Panc1 (cell line): ENCODE results near the gene CEP97. TPM values are rescaled to one million over a fixed set of nuclear protein-coding genes. Genes with fewer than 3 reads are reported as not detected.

Experiments
- ATAC-seq: fragments of 200-7000 bp; cut with Tn5 transposase; 2 replicates; pipeline ENCODE4 v1.9.1; 2020; ENCODE audit warnings: mild to moderate bottlenecking, moderate library complexity
- BruUV-seq: library from RNA; stranded (reverse); fragments of 400-500 nt; replicated peaks from 2 replicates; lab custom pipeline; 2021; lab: Mats Ljungman, UMichigan
- CTCF ChIA-PET: fragments of 300-600 bp; sonication (Branson Sonifier 250); formaldehyde crosslinking; loops from one replicate; lab custom pipeline; 2022; ENCODE audit warnings: antibody characterized with exemption; lab: Charles Lee
- POLR2A ChIA-PET: fragments of 300-600 bp; sonication (Branson Sonifier 250); formaldehyde crosslinking; loops from one replicate; lab custom pipeline; 2022; ENCODE audit warnings: antibody characterized with exemption; lab: Charles Lee
- DNase-seq: peaks from one replicate; pipeline ENCODE4 v3.0.0-alpha.2; 2010; ENCODE audit warnings: low read depth, low spot score
- H3K27ac ChIP-seq: 2 replicates; pipeline ENCODE4 v1.5.1; 2011; ENCODE audit warnings: mild to moderate bottlenecking, low read length, inconsistent platforms
- H3K27me3 ChIP-seq: fragments of 200-500 bp; sonication (Bioruptor generic); 2 replicates; pipeline ENCODE4 v1.6.0; 2014; ENCODE audit warnings: low read length, inconsistent platforms; ENCODE audit not compliant: control insufficient read depth, insufficient read depth
- H3K36me3 ChIP-seq: fragments of 200-500 bp; sonication (Bioruptor generic); 2 replicates; pipeline ENCODE4 v1.5.1; 2014; ENCODE audit warnings: inconsistent platforms, mild to moderate bottlenecking, low read length, moderate library complexity; ENCODE audit not compliant: control insufficient read depth, insufficient read depth
- H3K4me1 ChIP-seq: 2 replicates; pipeline ENCODE4 v1.5.1; 2011; ENCODE audit warnings: inconsistent platforms, mild to moderate bottlenecking, low read length, moderate library complexity; ENCODE audit not compliant: control insufficient read depth, insufficient read depth
- H3K4me3 ChIP-seq, 2 experiments: 2 replicates each; pipeline ENCODE4 v1.5.1; 2011 to 2012; ENCODE audit warnings: low read depth in 2 of 2, low read length in 2 of 2, mild to moderate bottlenecking in 2 of 2, inconsistent platforms in 1 of 2, moderate library complexity in 1 of 2
- H3K9me3 ChIP-seq: fragments of 200-500 bp; sonication (Bioruptor generic); 2 replicates; pipeline ENCODE4 v1.5.1; 2014; ENCODE audit warnings: low read depth, mild to moderate bottlenecking, inconsistent platforms, low read length, moderate library complexity; ENCODE audit not compliant: control insufficient read depth, insufficient read depth
- POLR2AphosphoS5 ChIP-seq: IDR thresholded peaks from 2 replicates; pipeline ENCODE4 v1.6.1; 2012; ENCODE audit warnings: mild to moderate bottlenecking, low read depth, low read length, moderate library complexity
- SIN3A ChIP-seq: IDR thresholded peaks from 2 replicates; pipeline ENCODE4 v1.6.1; 2012; ENCODE audit warnings: low read depth, mild to moderate bottlenecking, low read length, moderate library complexity, borderline replicate concordance; ENCODE audit not compliant: insufficient read depth
- TCF7L2 ChIP-seq: IDR thresholded peaks from 2 replicates; pipeline ENCODE4 v1.6.1; 2011; ENCODE audit warnings: mild to moderate bottlenecking, low read depth, low read length, inconsistent platforms
- in situ Hi-C: cut with HindIII; loops from 2 replicates; pipeline ENCODE4 v1.10.0; 2016; ENCODE audit warnings: low sequenced_read_pairs, low pct_unique_long_range_greater_than_20kb
- intact Hi-C: fragments of 100-400 bp; cut with micrococcal nuclease; formaldehyde crosslinking; loops from one replicate; pipeline ENCODE4 v1.10.0; 2022; ENCODE audit not compliant: unreplicated experiment
- total RNA-seq: library from RNA; stranded (reverse); gene quantifications from one replicate; pipeline ENCODE4 v1.2.1, GENCODE V29; 2021; ENCODE audit not compliant: unreplicated experiment
- TF ChIP-seq, protein P1 (sequence below), 2 experiments: IDR thresholded peaks; 2 replicates each; pipeline ENCODE4 v1.6.1; 2011 to 2012; ENCODE audit warnings: low read depth in 2 of 2, control low read depth in 1 of 2, low read length in 1 of 2, mild to moderate bottlenecking in 1 of 2, moderate library complexity in 1 of 2; ENCODE audit not compliant: insufficient read depth in 1 of 2
- TF ChIP-seq, protein P2 (sequence below): fragments of 450-650 bp; IDR thresholded peaks from 2 replicates; pipeline ENCODE4 v1.5.1; 2017; ENCODE audit warnings: mild to moderate bottlenecking

Gene CEP97
- total RNA-seq, 1 experiment from 2014 or later: 17.4 TPM

GRCh38 chr3:101778385-101779046, 54.1 kb downstream of the CEP97 start:
- ChIA-PET CTCF (interaction anchor here (0.6 kb wide), 1 partner anchor 27 kb away, joined by 4 read pairs; no protein-coding TSS in a partner anchor), POLR2A (interaction anchor here (0.7 kb wide), 2 partner anchors 35 to 637 kb away, joined by 3 to 4 read pairs; no protein-coding TSS in a partner anchor)
- Histone ChIP-seq H3K27ac (peak overlapping the region; percentile 91), H3K36me3 (0 out of 2 replicates have a peak, but pooled peaks cover 3% of the 10 kb centered on the region), H3K4me1 (peaks cover 23% of the 10 kb centered on the region), H3K4me3 (peak overlapping the region; percentile 70 to 76), H3K27me3 (no peaks in the 10 kb centered on the region), H3K9me3 (no peaks in the 10 kb centered on the region)
- intact Hi-C loops: no loop called here
- TF ChIP-seq TCF7L2: no peak
- no peak for TF ChIP-seq SIN3A
- no peak for TF ChIP-seq POLR2AphosphoS5
- TF ChIP-seq, protein P1, sequence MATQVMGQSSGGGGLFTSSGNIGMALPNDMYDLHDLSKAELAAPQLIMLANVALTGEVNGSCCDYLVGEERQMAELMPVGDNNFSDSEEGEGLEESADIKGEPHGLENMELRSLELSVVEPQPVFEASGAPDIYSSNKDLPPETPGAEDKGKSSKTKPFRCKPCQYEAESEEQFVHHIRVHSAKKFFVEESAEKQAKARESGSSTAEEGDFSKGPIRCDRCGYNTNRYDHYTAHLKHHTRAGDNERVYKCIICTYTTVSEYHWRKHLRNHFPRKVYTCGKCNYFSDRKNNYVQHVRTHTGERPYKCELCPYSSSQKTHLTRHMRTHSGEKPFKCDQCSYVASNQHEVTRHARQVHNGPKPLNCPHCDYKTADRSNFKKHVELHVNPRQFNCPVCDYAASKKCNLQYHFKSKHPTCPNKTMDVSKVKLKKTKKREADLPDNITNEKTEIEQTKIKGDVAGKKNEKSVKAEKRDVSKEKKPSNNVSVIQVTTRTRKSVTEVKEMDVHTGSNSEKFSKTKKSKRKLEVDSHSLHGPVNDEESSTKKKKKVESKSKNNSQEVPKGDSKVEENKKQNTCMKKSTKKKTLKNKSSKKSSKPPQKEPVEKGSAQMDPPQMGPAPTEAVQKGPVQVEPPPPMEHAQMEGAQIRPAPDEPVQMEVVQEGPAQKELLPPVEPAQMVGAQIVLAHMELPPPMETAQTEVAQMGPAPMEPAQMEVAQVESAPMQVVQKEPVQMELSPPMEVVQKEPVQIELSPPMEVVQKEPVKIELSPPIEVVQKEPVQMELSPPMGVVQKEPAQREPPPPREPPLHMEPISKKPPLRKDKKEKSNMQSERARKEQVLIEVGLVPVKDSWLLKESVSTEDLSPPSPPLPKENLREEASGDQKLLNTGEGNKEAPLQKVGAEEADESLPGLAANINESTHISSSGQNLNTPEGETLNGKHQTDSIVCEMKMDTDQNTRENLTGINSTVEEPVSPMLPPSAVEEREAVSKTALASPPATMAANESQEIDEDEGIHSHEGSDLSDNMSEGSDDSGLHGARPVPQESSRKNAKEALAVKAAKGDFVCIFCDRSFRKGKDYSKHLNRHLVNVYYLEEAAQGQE (IDR thresholded peaks at IDR 0.05; ENCODE audit: insufficient read depth in 1 of 2, low read depth in 2 of 2, low read length in 1 of 2): no peak
- TF ChIP-seq, protein P2, sequence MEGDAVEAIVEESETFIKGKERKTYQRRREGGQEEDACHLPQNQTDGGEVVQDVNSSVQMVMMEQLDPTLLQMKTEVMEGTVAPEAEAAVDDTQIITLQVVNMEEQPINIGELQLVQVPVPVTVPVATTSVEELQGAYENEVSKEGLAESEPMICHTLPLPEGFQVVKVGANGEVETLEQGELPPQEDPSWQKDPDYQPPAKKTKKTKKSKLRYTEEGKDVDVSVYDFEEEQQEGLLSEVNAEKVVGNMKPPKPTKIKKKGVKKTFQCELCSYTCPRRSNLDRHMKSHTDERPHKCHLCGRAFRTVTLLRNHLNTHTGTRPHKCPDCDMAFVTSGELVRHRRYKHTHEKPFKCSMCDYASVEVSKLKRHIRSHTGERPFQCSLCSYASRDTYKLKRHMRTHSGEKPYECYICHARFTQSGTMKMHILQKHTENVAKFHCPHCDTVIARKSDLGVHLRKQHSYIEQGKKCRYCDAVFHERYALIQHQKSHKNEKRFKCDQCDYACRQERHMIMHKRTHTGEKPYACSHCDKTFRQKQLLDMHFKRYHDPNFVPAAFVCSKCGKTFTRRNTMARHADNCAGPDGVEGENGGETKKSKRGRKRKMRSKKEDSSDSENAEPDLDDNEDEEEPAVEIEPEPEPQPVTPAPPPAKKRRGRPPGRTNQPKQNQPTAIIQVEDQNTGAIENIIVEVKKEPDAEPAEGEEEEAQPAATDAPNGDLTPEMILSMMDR: no peak
- DNase-seq: peak; percentile 35
- no TSS peak for BruUV-seq
- in situ Hi-C loops: no loop called here
- peak; percentile 32 for ATAC-seq

DNA sequence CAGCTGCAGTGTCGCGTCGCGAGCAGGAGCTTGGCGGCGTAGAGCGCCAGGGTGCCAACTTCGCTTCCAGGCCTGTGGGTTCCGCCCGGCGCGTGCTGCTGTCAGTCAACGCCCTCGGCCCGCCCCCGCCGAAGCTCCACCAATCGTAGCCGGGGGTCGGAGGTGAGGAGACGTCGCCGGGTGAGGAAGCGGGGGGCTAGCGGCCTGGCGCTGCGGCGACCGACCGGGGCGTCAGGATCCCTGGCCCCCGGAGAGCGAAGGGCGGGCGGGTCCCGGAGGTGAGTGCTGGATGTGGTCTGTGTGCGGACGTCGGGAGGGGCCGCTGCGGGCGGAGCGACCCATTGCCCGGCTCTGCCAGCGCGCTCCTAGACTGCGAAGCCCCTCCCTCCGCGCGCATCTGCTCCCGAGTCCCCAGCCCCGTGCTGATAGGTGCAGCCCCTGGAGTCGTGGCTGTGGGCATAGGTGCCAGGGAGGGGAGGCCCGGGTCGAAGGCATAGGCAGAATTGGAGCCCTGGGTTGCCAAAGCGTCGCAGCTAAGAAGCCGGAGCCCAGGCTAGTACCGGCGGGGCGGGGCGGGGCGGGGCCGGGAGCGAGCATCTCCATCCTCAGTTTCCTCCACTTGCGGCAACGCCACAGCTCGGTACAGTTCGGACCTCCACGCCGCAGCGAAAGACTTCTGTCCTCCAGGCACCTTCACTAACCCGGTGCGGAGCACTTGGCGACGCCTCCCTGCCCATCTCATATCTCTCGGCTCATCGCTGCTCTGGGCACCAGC, 54.8 kb downstream of the CEP97 start, which contains the start of gene NXPE3:
Gene NXPE3, plus strand, starts transcription at position 165 of the 775 bp plus-strand sequence. CDS start 6,386 bp downstream, outside the sequence.
- Histone ChIP-seq H3K27me3 (no peaks in the 10 kb centered on the region), H3K27ac (peak within 1 kb of the TSS; percentile 91), H3K9me3 (no peaks in the 10 kb centered on the region), H3K36me3 (0 out of 2 replicates have a peak, but pooled peaks cover 3% of the 10 kb centered on the region), H3K4me1 (peaks cover 23% of the 10 kb centered on the region), H3K4me3 (peak within 1 kb of the TSS; percentile 70 to 76)
- intact Hi-C loops (no loop called here), in situ Hi-C loops (no loop called here)
- ATAC-seq: peak; percentile 96
- ChIA-PET CTCF (interaction anchor here (0.6 kb wide), 1 partner anchor 26 kb away, joined by 4 read pairs; no protein-coding TSS in a partner anchor), POLR2A (interaction anchor here (0.5 to 0.7 kb wide), 4 partner anchors 36 to 636 kb away, joined by 3 to 6 read pairs (median 4); no protein-coding TSS in a partner anchor)
- peak; percentile 47 for DNase-seq
- no TSS peak for BruUV-seq
- peak; percentile 56; the same call in 1 of the 2 replicates for TF ChIP-seq POLR2AphosphoS5
- TF ChIP-seq TCF7L2: 0 out of 2 replicates have a peak, but pooled peaks have one; percentile 1
- TF ChIP-seq, protein P2: no peak
- TF ChIP-seq SIN3A: no peak
- TF ChIP-seq, protein P1 (IDR thresholded peaks at IDR 0.05; ENCODE audit: insufficient read depth in 1 of 2, low read depth in 2 of 2, low read length in 1 of 2): 0 out of 4 replicates have a peak, but pooled peaks of 1 of the 2 experiments have one; percentile 1
